Measurements from ENCODE around the gene LRRC45. TPM values are rescaled to one million over a fixed set of nuclear protein-coding genes. Genes with fewer than 3 reads are reported as not detected.

Gene LRRC45
- total and polyA plus RNA-seq, 2 experiments from 2014 or later, result 16.1 to 40.7 TPM

DNA sequence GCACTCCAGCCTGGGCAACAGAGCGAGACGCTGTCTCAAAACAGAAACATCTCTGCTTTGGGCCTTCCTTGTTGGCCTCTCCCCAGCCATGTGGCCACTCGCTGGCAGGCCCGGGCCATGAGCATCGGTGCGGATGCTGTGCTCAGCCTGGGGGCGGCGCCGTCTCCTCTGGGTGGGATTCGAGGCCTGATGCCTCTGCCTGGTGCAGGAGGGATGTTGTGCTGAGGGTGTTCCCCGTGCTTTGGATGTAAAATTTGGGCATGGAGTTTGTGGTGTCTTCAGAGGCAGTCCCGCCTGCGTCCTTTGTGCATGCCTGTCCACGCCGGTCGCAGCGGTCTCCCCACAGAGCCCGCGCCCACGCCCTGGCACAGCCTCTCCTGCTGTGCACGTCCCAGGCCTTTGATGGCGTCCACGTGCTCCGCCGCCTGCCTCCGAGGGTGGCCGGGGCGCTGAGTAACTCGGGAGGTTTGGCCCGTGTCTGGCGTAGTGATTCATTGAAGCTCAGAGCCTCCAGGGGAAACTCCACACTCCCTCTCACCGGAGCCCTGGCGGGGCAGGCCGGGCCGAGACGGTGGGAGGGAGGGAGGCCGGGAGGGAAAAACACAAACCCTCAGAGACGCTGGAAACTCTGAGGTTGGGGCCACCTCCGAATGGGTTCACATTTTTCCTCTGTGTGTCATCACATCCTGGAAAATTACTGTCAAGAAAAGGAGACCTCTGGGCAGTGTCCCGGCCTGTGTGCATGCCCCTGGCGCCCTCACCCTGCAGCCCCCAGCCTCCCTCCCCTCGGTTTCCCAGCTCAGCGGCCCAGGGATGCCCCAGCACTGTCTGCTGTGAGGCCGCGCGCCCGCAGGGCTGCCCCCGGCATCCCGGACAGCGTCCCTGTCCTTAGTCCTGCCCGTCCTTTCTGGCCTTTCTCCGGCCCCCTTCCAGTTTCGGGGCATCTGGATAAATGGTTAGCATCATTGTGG, 19.4 kb upstream of the LRRC45 start:
- Histone ChIP-seq H2AFZ (no peak overlapping the region), H3K4me3 (no peak overlapping the region), H3K79me2 (replicated peaks; ENCODE audit: insufficient read depth) (no peaks in the 10 kb centered on the region), H3K4me1 (ENCODE audit: insufficient read depth) (no peaks in the 10 kb centered on the region), H3K27ac (ENCODE audit: low read depth) (no peak overlapping the region), H3K4me2 (no peak overlapping the region), H3K9me2 (ENCODE audit: insufficient read depth) (no peaks in the 10 kb centered on the region), H3K27me3 (ENCODE audit: insufficient read depth) (no peaks in the 10 kb centered on the region), H3F3A (replicated peaks; ENCODE audit: low read depth) (0 out of 2 replicates have a peak, but pooled peaks cover 2% of the 10 kb centered on the region), H3K36me3 (ENCODE audit: insufficient read depth) (no peaks in the 10 kb centered on the region), H4K20me1 (replicated peaks; ENCODE audit: insufficient read depth) (0 out of 2 replicates have a peak, but pooled peaks cover 4% of the 10 kb centered on the region)
- H3K27me3 Mint-ChIP-seq (ENCODE audit: insufficient read depth, low read depth, poor library complexity), result peaks cover 14% of the 10 kb centered on the region
- no peak for DNase-seq (ENCODE audit: low spot score)
- H3K36me3 Mint-ChIP-seq (ENCODE audit: low read depth), result no peaks in the 10 kb centered on the region
- no peaks in the 10 kb centered on the region for H3K4me1 Mint-ChIP-seq
- TF ChIP-seq EZH2phosphoT487 (IDR thresholded peaks at IDR 0.05; ENCODE audit: unreplicated experiment) (no peak), POLR2AphosphoS5 (IDR thresholded peaks at IDR 0.05; ENCODE audit: low read depth) (no peak)
- TF ChIP-seq, protein P1, sequence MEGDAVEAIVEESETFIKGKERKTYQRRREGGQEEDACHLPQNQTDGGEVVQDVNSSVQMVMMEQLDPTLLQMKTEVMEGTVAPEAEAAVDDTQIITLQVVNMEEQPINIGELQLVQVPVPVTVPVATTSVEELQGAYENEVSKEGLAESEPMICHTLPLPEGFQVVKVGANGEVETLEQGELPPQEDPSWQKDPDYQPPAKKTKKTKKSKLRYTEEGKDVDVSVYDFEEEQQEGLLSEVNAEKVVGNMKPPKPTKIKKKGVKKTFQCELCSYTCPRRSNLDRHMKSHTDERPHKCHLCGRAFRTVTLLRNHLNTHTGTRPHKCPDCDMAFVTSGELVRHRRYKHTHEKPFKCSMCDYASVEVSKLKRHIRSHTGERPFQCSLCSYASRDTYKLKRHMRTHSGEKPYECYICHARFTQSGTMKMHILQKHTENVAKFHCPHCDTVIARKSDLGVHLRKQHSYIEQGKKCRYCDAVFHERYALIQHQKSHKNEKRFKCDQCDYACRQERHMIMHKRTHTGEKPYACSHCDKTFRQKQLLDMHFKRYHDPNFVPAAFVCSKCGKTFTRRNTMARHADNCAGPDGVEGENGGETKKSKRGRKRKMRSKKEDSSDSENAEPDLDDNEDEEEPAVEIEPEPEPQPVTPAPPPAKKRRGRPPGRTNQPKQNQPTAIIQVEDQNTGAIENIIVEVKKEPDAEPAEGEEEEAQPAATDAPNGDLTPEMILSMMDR (conservative IDR thresholded peaks at IDR 0.05; ENCODE audit: low read depth in 2 of 2), result peak in 1 of 2 experiments; percentile 40; a peak in 2 of 4 replicates
- peak; percentile 19 for ATAC-seq
- H3K9me3 Mint-ChIP-seq, result no peaks in the 10 kb centered on the region
- no peak overlapping the region for H3K4me3 Mint-ChIP-seq
- H3K27ac Mint-ChIP-seq, result no peak overlapping the region

DNA sequence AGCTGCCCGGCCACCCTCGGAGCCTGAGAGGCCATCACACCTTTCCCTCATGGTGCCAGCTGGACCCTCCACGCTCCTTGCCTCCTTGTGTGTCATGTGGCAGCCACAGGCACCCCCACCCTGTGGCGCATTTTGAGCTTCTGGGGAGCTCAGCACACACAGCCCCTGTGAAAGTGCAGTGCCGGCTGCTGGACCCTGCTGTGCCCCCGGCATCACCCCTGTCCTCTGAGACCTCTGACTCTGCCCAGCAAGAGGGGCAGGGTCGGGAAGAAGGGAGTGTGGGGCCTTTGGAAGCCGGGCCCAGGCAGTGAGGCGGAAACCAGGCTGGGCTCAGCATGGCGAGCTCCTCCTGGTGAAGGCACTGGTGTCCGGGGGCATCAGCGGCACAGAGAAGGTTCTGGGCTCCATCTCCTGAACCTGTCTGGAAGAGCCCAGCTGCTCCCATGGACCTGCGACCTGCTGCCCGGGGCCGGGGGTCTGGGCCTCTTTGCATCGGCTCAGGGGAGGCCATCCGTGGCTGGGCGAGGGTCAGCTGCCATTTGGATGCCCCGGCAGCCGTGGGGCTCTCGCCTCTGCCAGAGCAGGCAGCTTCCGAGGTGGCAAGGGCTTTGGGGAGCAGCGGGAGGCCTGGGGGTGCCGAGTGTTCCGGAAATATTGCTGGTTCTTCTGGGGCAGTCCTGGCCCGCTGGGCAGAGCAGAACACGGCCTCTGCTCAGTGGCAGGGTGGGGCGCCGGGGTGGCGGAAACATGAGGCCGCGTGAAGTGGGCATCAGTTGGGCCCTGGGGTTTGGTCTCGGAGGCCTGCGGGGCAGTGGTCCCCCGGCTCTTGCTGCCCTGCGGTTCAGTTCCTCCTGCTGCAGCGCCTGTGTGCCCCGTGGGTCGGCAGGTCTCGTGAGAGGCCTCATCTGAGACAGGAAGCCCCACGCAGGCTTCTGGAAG, 18.3 kb upstream of the LRRC45 start:
- no peaks in the 10 kb centered on the region for H3K9me3 Mint-ChIP-seq
- H3K79me2 ChIP-seq (replicated peaks; ENCODE audit: insufficient read depth), result no peaks in the 10 kb centered on the region
- H3K36me3 Mint-ChIP-seq (ENCODE audit: low read depth), result no peaks in the 10 kb centered on the region
- no peak overlapping the region for H3K27ac Mint-ChIP-seq
- no peak overlapping the region for H3K4me2 ChIP-seq
- 0 out of 2 replicates have a peak, but pooled peaks cover 2% of the 10 kb centered on the region for H3F3A ChIP-seq (replicated peaks; ENCODE audit: low read depth)
- H4K20me1 ChIP-seq (replicated peaks; ENCODE audit: insufficient read depth), result 0 out of 2 replicates have a peak, but pooled peaks cover 4% of the 10 kb centered on the region
- H3K9me2 ChIP-seq (ENCODE audit: insufficient read depth), result no peaks in the 10 kb centered on the region
- no peaks in the 10 kb centered on the region for H3K27me3 ChIP-seq (ENCODE audit: insufficient read depth)
- ATAC-seq (no peak), DNase-seq (ENCODE audit: low spot score) (no peak)
- H3K4me1 Mint-ChIP-seq, result no peaks in the 10 kb centered on the region
- H3K27me3 Mint-ChIP-seq (ENCODE audit: insufficient read depth, low read depth, poor library complexity), result peaks cover 14% of the 10 kb centered on the region
- no peak overlapping the region for H3K4me3 ChIP-seq
- H3K4me3 Mint-ChIP-seq, result no peak overlapping the region
- no peaks in the 10 kb centered on the region for H3K4me1 ChIP-seq (ENCODE audit: insufficient read depth)
- no peaks in the 10 kb centered on the region for H3K36me3 ChIP-seq (ENCODE audit: insufficient read depth)
- H3K27ac ChIP-seq (ENCODE audit: low read depth), result 0 out of 2 replicates have a peak overlapping the region, but pooled peaks have one; percentile 19
- H2AFZ ChIP-seq, result no peak overlapping the region
- no peak for TF ChIP-seq EZH2 (IDR thresholded peaks at IDR 0.05; ENCODE audit: low read depth, unreplicated experiment)
- TF ChIP-seq, protein P2, sequence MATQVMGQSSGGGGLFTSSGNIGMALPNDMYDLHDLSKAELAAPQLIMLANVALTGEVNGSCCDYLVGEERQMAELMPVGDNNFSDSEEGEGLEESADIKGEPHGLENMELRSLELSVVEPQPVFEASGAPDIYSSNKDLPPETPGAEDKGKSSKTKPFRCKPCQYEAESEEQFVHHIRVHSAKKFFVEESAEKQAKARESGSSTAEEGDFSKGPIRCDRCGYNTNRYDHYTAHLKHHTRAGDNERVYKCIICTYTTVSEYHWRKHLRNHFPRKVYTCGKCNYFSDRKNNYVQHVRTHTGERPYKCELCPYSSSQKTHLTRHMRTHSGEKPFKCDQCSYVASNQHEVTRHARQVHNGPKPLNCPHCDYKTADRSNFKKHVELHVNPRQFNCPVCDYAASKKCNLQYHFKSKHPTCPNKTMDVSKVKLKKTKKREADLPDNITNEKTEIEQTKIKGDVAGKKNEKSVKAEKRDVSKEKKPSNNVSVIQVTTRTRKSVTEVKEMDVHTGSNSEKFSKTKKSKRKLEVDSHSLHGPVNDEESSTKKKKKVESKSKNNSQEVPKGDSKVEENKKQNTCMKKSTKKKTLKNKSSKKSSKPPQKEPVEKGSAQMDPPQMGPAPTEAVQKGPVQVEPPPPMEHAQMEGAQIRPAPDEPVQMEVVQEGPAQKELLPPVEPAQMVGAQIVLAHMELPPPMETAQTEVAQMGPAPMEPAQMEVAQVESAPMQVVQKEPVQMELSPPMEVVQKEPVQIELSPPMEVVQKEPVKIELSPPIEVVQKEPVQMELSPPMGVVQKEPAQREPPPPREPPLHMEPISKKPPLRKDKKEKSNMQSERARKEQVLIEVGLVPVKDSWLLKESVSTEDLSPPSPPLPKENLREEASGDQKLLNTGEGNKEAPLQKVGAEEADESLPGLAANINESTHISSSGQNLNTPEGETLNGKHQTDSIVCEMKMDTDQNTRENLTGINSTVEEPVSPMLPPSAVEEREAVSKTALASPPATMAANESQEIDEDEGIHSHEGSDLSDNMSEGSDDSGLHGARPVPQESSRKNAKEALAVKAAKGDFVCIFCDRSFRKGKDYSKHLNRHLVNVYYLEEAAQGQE (IDR thresholded peaks at IDR 0.05; ENCODE audit: unreplicated experiment), result no peak
- TF ChIP-seq, protein P1 (conservative IDR thresholded peaks at IDR 0.05; ENCODE audit: low read depth in 2 of 2), result no peak
- TF ChIP-seq, protein P3, sequence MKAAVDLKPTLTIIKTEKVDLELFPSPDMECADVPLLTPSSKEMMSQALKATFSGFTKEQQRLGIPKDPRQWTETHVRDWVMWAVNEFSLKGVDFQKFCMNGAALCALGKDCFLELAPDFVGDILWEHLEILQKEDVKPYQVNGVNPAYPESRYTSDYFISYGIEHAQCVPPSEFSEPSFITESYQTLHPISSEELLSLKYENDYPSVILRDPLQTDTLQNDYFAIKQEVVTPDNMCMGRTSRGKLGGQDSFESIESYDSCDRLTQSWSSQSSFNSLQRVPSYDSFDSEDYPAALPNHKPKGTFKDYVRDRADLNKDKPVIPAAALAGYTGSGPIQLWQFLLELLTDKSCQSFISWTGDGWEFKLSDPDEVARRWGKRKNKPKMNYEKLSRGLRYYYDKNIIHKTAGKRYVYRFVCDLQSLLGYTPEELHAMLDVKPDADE (IDR thresholded peaks at IDR 0.05), result no peak
- no peak for TF ChIP-seq STAT1 (IDR thresholded peaks at IDR 0.05; ENCODE audit: unreplicated experiment)
- no peak for TF ChIP-seq ZNF114 (CRISPR knock-in tag; IDR thresholded peaks at IDR 0.05)
